LNCAP (cell line): ENCODE data around the gene CDHR4.

Source experiments
- TF ChIP-seq, protein P1 (sequence below): fragments of 450-650 bp; IDR thresholded peaks from 2 replicates; pipeline ENCODE4 v1.5.1; 2017; ENCODE audit warnings: mild to moderate bottlenecking

CDHR4 gene

DNA sequence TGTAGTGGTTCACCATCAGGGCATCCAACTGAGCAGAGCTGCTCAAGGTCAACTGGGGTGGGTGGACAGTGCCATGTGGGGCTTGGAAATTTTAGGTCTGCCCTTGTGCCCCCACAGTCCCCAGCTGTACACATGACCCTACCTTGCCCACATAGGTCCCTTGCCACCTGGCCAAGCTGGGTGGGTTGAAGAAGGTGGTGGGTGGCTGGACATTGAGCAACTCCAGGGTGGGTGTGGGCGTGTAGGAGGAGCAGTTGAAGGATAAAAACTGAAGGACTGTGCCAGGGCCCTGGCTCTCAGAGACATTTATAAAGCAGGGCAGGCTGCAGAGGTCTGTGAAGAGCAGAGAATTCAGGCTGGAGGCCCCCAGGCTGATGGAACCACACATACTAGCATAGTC lies 568 bp downstream of the CDHR4 start:
- TF ChIP-seq, protein P1, sequence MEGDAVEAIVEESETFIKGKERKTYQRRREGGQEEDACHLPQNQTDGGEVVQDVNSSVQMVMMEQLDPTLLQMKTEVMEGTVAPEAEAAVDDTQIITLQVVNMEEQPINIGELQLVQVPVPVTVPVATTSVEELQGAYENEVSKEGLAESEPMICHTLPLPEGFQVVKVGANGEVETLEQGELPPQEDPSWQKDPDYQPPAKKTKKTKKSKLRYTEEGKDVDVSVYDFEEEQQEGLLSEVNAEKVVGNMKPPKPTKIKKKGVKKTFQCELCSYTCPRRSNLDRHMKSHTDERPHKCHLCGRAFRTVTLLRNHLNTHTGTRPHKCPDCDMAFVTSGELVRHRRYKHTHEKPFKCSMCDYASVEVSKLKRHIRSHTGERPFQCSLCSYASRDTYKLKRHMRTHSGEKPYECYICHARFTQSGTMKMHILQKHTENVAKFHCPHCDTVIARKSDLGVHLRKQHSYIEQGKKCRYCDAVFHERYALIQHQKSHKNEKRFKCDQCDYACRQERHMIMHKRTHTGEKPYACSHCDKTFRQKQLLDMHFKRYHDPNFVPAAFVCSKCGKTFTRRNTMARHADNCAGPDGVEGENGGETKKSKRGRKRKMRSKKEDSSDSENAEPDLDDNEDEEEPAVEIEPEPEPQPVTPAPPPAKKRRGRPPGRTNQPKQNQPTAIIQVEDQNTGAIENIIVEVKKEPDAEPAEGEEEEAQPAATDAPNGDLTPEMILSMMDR: no peak

DNA sequence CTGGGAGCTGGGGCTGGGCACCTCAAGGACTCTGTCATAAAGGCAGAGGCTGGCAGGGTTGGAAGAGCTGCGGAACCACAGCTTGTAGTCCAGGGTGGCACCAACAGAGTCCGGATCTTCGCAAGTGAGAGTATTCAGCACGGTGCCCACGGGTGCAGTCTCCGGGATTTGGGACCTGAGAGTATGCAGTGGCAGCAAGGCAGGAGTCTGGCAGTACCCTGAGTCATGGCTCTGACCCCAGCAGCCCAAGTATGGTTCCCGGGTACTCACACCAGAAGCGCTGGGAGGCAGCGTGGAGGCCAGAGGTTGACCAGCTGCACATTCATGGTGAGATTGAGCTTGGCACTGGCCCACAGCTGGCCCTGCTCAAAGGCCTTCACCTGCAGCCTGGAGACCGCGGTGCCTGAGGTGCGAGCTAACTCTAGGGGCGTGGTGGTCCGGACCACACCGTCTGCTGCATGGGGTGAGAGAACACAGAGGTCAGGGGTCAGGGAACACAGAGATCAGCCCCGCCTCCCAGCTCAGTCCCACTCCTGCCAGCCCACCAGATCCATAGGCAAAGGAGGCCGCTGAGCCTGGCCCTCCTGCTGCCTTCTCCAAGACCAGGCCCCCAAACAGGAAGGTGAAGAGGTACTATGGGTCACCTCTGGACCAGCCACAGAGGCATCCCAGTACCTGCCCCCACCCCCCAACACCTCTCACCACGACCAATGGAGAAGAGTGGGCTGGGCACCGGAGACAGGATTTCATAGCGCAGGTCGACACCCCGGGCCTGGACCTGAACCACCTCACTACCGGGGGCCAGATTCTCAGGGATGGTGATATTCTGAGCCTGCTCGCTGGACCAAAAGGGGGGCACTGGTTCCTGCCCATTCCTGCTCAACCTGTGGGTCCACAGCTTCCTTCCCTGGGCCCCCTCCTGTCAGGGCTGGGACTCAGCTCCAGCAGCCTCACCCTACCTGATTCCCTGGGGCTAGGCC lies 4.5 kb downstream of the CDHR4 start:
- TF ChIP-seq, protein P1: no peak

DNA sequence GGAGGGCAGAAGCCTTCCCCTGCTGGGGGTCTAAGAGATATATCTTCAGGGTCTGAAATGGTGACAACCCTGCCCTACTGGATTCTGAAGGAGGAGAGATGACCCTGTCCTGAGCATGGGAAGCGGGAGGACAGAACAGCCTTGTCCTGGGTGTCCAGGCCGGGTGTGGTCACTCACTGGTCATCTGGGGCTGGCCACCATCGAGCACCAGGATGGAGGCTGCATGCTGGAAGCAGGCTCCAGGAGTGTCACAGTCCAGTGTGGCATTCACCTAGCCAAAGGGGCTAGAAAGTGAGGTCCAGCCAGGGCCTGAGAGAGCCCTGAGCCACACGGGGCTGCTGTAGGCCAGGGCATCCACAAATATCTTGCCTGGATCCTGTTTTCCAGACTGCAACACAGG lies 5.2 kb downstream of the CDHR4 start:
- TF ChIP-seq, protein P1: no peak

DNA sequence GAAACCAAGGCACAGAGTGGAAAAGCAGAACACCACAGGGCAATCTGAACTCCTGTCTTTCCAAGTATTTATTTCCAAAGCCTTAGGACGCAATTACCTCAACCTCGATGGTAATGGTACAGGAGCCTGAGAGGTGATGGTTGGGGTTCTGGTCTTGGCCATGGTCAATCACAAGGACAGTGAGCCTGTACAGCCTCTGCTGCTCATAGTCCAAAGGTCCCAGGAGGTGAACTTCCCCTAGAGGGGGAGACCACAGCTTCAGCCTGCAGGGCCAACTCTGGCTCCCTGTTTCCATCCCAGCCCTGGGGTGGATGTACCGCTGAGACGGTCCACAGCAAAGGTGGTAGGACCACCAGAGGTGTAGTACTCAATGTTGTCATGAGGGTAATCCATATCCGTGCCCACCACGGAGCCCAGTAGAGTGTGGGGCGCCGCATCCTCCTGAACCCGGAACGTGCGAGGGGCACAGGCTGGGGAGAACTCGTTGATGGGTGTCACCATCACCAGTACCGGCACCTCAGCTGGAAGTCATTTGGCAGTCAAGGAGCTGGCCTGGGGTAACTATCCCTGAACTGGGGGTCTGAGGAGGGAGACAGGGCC lies 6.1 kb downstream of the CDHR4 start:
- TF ChIP-seq, protein P1: no peak

DNA sequence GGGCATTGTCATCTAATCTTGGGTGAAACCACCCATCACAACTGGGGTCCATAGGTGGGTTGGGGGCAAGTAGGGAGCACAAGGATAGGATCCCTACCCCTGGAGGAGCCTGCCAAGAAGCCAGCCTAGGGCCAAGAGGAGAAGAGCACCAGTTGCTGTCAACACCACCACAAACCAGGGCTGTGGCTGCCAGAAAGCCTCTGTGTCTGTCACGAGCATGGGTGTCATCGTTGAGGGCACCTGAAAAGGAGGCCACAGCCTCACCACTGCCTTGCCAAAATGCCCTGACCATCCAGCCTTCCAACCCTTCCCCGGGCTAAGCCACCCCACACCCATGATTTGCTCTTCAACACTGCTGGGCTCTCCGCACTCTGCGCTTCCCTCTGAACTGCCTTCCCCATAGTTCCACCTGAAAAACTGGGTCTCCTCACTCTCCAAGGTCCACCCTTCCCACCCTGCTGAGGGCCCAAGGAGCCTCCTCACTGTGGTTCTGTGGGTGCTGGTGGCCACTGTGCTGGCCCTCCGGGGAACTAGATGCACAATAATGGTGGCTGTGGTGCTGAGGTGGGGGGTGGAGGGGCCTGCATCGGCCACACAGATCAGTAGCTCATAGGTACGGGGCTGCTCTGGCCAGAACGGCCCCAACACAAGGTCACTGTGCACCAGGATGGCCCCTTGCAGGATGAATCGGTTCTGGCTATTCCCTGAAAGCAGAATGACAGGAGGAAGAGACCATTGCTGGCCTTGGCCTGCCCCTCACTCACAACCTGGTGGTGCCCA lies 7.1 kb downstream of the CDHR4 start:
- TF ChIP-seq, protein P1: no peak

DNA sequence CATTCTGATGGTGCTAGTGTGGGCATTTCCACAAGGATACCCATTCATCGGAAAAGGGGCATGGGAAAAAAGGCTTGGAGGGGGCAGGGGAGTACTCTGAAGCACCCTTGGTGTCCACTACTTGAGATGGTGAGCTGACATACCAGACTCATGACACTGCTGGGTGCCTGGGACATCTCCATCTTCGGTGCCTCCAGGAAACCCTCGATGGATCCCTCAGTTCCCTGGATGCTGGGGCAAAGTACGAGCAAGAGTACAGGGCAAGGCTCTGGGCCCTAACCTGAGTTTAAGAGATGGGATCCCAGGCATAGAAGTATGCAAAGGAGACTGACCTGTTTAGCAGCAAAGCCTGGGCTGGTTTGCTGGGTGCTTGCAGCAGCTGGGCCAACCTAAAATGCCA lies 8.1 kb downstream of the CDHR4 start:
- TF ChIP-seq, protein P1: no peak

DNA sequence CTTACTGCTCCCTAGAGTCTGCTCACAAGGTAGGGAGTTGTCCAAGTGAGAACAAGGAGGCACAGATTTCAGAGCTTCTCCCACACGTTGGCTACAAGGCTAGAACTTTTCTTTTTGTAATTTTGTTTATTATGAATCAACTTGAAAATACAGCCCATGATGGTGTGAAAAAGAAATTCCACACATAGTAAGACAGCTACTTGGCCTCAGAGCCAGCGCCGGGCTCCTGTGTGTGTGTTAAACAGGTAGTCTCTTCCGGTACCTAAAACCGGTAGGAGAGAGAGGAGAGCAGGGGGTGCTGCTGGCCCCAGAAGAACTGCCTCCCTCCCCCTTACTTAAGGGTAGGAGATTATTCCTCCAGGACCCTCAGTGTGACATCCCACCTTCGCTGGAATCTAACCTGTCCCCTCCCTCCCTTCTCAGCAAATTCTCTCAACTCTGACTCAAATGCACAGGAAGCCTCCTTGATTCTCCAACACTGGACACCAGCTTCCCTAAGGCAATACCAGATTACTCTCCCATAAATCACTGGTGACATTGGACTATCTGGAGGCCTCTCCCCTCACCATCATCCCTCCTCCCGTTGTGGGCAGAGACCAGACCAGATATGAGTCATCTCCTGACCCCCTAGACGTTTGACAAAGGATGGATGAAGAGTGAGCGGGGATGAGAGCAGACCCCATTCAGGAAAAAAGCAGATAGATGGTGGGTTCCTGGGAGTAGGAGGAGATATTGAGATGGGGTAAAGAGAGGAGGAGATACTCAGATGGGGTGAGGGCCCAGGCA lies 8.9 kb downstream of the CDHR4 start:
- TF ChIP-seq, protein P1: no peak
